ENCODE data around the gene FAM234A.
"Not testable (repeated sequence)": the region's sequence is repeated elsewhere in the genome, so short reads cannot be mapped to it uniquely, and the experiment has no call there.

The FAM234A gene

DNA sequence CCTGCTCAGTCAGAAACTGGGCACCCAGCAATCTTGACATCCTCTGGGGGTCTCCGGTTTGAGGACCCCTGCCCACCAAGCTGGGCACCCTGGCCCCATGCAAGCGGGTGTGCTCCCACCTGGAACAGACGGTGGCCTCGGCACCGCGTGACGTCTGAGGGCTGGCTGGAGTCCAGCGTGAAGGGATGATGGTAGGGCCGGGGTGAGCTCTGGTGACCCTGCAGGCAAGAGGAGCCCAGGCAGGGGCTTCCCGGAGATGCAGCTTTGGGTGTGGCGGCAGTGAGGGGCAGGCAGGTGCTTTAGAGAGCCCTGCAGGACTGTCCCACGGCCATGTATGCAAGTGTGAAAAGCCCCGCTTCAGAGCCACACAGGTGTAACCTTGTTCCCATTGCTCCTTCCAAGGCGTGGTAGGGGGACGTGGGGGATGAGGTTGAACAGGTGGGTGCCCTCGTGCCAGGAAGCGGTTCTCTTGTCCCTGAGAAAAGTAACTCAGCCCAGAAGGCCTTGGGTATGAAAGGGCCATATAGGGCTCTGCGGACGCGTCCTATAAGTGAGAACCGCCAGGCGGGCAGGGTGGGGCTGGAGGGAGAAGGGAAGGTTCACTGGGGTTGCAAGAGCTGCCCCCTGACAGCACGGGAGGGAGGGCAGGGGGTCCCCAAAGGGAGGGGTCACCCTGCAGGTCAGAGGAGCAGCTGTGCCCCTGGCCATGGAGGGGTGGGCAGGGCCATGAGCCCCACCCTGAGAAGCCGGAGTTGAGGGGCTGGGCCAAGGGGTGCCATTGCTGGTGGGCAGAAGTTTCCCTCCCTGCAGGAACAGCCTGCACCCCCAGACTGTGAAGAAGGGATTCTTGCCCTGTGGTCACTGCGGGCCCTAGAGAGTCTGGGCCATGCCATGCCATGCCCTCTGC, 31.9 kb downstream of the FAM234A start:
- no peak for DNase-seq

- not testable (repeated sequence) for DNase-seq
Measured at GRCh38 chr16:267562-267961, 32.9 kb downstream of the FAM234A start.

- DNase-seq: no peak
Measured at GRCh38 chr16:268141-269053, 33.8 kb downstream of the FAM234A start.

- DNase-seq: no peak
Measured at GRCh38 chr16:269061-269796, 34.6 kb downstream of the FAM234A start.

- no peak for DNase-seq
Measured at GRCh38 chr16:270381-271255, 36.0 kb downstream of the FAM234A start.

- DNase-seq: no peak
Measured at GRCh38 chr16:272633-273546, 38.3 kb downstream of the FAM234A start.

DNA sequence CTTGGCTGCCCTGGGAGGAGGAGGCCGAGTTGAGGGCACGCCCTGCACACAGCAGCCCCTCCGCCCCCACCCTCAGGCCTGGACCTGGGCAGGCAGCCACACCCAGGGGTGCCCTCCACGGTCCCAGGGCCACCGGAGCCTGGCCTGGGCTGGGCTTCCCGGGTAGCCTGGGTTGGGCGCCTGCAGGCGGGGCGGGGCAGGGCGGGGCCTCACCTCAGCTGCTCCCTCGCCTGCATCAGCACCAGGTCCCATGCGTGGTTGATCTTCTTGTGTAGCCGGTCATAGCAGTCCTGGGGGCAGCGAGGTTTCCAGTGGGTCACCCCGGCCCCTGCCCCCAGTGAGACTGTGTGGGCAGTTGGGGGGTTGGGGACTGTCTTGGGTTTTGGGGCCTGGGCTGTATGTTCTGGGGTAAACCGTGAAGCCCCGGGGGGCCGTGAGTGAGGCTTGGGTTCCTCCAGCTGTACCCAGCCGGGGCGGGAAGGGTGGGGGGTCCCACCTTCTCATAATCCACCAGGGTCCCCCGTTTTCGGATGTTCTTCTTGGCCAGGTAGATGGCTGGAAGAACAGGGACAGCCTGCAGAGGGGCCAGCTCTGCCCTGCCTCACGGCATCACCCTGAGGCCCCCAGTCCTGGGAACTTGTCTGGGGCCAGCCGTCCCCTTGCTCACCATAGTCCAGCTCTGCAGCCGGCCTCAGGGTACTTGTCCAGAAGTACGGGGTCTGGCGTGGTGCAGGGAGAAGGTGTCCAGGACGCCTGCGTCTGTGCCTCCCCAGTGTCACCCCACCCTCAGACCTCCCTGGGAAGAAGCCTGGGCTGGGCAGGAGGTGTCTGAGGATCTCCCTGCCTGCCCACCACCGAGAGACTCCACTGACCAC, 39.2 kb downstream of the FAM234A start:
- DNase-seq: no peak

- no peak for DNase-seq
Measured at GRCh38 chr16:275041-275641, 40.5 kb downstream of the FAM234A start.

- no peak for DNase-seq
Measured at GRCh38 chr16:275786-276232, 41.2 kb downstream of the FAM234A start, which contains the start of gene RGS11. Gene RGS11 (minus strand): TSS chr16:275944. CDS start chr16:275911, 33 bp downstream.

DNA sequence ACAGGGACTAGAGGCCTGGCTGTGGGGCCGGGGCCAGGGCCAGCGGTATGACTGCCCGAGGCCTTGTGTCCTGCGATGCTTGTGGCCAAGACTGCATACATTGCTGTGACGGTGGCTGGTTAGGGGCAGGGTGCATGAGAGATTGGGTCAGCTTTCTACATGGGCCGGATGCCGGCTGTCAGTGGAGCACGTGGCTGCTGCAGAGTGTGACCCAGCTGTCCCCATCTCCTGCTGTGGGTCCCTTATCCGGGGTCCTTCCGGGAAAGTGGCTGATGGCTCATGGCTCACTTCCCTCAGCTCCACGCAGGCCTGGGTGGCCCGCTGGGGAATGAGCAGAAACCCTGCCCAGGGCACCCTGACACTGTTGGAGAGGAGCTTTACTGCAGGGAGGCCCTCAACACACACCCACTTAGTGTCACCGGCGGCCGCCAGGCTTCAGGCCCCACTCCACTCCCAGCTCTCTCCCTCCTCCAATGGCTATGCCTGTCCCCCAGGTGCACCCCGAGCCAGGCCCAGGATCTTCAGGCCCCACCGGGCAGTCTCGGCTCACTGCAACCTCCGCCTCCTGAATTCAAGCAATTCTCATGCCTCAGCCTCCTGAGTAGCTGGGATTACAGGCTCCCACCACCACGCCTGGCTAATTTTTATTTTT, 41.9 kb downstream of the FAM234A start:
- DNase-seq: no peak

DNA sequence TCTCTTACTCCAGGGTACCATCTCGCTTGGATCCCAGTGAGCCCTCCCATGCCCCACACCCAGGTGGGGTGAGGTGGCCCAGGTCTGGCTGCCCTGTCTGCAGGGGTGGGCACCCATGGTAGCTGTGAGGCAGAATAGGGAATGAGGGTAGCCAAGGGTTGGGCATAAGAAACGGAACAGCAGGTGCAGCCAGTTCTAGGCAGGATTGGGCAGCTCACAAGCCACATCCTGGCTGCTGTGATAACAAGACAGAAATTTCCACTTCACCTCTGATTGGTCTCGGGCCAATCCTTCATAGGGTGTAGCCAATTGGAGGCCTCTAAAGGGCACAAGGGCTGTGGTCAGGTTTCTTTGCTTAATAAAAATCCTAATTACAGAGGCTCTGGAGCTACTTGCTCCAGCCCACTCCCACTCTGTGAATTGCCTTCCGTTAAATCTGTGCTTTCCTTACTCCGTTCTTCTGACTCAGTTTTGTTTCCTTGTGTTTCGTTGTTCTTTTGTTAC, 44.3 kb downstream of the FAM234A start:
- peak; percentile 27 for DNase-seq

- DNase-seq: no peak
Measured at GRCh38 chr16:279531-279930, 44.9 kb downstream of the FAM234A start.

- DNase-seq: no peak
Measured at GRCh38 chr16:280005-280460, 45.4 kb downstream of the FAM234A start.

DNA sequence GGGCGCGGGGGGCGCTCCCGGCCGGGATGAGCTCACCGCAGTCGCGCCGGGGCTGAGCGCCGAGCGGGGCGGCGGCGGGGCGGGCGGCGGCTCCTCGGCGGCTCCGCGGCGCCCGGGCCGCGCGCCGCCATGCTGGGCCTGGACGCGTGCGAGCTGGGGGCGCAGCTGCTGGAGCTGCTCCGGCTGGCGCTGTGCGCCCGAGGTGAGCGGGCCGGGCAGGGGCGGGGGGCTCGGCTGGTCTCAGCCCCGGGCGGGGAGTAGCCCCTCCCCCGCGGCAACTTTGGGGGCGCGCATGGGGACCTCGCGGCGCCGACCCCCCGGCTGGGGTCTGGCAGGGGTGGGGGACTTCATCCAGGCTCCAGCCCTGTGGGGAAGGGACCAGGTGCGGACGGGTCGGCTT, 45.9 kb downstream of the FAM234A start, which contains the start of gene ARHGDIG:
TSS of gene ARHGDIG (plus strand) at position 40 of the 400 bp plus-strand sequence. CDS start at position 130, 90 bp downstream.
- DNase-seq: no peak

DNA sequence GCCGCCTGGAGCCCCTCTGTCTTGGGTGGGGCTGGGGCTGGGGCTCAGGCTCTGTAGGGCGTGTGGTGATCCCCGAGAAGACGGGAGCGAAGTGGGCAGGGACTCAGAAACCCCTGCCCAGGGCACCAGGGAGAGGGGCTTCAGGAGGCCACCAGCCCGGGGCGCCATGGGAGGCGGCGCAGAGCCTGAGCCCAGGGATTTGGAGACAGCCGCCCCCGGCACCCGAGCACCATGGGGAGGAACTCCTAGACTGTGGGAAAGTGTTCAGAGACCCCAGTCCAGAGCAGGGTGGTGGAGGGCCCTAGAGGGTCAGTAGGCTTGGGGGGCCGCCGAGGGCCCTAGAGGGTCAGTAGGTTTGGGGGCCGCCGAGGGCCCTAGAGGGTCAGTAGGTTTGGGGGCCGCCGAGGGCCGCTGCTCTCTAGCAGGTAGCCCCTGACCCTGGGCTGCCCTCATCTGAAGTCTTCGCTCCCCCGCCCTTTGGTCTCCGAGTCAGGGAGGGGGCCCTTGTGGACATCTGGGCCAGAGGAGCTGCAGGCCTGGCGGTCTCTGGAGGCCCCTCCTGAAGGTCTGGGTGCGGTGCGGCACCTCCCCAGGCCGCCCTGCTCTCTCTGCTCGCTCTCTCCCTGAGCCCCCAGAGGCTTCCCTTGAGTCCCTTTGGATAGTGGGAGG, 46.5 kb downstream of the FAM234A start:
- DNase-seq: no peak

DNA sequence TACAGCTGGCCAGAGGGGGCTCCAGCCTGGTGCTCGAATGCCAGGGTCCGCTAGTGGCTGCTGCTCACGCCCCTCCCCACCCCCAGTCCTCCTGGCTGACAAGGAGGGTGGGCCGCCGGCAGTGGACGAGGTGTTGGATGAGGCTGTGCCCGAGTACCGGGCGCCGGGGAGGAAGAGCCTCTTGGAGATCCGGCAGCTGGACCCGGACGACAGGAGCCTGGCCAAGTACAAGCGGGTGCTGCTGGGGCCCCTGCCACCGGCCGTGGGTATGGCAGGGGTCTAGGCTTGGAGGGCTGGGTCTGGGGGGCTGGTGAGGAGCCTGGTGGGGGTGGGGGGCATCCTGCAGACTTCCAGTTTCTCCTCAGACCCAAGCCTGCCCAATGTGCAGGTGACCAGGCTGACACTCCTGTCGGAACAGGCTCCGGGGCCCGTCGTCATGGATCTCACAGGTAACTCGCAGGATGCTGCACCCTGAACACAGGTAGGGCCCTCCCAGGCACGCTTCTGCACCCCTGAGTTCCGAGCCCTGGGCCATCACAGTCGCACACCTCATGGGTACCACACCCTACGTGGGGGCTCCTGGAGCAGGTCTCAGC, 47.1 kb downstream of the FAM234A start:
- no peak for DNase-seq

DNA sequence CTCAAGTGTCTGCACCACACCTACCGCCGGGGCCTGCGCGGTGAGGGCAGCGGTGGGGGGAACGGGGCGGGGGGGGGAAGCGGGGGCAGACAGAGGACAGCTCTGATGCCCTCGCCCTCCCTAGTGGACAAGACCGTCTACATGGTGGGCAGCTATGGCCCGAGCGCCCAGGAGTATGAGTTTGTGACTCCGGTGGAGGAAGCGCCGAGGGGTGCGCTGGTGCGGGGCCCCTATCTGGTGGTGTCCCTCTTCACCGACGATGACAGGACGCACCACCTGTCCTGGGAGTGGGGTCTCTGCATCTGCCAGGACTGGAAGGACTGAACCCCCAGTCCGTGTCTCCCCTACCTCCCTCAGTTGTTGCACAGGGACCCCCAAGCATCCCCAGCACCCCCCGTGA, 47.9 kb downstream of the FAM234A start:
- DNase-seq: no peak

All from NCI-H1694 (cell line).